MM.1S (cell line): ENCODE measurements around the gene HECTD4.

ENCODE experiments used
- EZH2 ChIP-seq: fragments of 300-600 bp; sonication (generic); optimal IDR thresholded peaks from 2 replicates; pipeline ENCODE3; 2017; ENCODE audit warnings: low read depth, mild to moderate bottlenecking, antibody characterized with exemption, low read length, mixed read lengths
- TF ChIP-seq, protein P1 (sequence below): fragments of 300-600 bp; sonication (generic); IDR thresholded peaks from 2 replicates; pipeline ENCODE4 v1.5.1; 2016; ENCODE audit warnings: antibody characterized with exemption, low read length, mixed read lengths

DNA sequence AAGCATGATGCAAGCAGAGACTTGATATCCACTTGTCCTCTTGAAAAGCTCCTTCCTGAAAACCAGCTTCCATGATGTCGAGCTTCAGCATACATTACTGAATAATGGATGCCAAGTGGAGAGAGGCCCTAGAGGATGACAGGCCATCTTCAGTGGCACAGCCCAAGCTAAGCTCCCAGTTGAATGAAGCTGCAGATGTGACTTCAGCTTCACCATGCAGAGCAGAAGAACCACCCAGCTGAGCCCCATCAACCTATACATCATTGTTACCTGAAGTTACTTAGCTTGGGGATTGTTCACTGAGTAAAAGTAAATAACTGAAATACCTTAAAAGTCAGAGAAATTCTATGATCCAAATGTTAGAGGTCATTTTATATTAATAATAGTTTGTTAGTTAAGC is 93.6 kb downstream of the HECTD4 start:
- TF ChIP-seq, protein P1, sequence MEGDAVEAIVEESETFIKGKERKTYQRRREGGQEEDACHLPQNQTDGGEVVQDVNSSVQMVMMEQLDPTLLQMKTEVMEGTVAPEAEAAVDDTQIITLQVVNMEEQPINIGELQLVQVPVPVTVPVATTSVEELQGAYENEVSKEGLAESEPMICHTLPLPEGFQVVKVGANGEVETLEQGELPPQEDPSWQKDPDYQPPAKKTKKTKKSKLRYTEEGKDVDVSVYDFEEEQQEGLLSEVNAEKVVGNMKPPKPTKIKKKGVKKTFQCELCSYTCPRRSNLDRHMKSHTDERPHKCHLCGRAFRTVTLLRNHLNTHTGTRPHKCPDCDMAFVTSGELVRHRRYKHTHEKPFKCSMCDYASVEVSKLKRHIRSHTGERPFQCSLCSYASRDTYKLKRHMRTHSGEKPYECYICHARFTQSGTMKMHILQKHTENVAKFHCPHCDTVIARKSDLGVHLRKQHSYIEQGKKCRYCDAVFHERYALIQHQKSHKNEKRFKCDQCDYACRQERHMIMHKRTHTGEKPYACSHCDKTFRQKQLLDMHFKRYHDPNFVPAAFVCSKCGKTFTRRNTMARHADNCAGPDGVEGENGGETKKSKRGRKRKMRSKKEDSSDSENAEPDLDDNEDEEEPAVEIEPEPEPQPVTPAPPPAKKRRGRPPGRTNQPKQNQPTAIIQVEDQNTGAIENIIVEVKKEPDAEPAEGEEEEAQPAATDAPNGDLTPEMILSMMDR = no peak
- no peak for TF ChIP-seq EZH2
